Endothelial cell of umbilical vein (primary cell): Measurements from ENCODE around the gene MYL5. TPM values are rescaled to one million over a fixed set of nuclear protein-coding genes. Genes with fewer than 3 reads are reported as not detected.

ENCODE experiments used
- BruUV-seq: library from RNA; stranded (reverse); fragments of 400-500 nt; replicated peaks from 2 replicates; lab custom pipeline; 2021; lab: Mats Ljungman, UMichigan
- CTCF ChIA-PET: fragments of 300-600, 350-600 bp; sonication (Branson Sonifier 250); formaldehyde crosslinking; loops from one replicate; lab custom pipeline; 2021; ENCODE audit warnings: antibody characterized with exemption, inconsistent platforms; lab: Charles Lee
- POLR2A ChIA-PET: fragments of 300-600, 350-600 bp; sonication (Branson Sonifier 250); formaldehyde crosslinking; loops from one replicate; lab custom pipeline; 2021; ENCODE audit warnings: antibody characterized with exemption, inconsistent platforms; lab: Charles Lee
- DNase-seq: peaks from one replicate; pipeline ENCODE4 v3.0.0-alpha.2; 2011; ENCODE audit warnings: low read depth, low spot score
- FAIRE-seq: peaks from 2 replicates; lab custom pipeline; 2011; peaks lifted over from hg19 to GRCh38; lab: Jason Lieb, UNC
- H2AFZ ChIP-seq: 2 replicates; pipeline ENCODE4 v1.6.0; 2012; ENCODE audit warnings: low read depth, low read length, control low read depth, inconsistent platforms
- H3K27ac ChIP-seq: 2 replicates; pipeline ENCODE4 v1.5.1; 2011; ENCODE audit warnings: low read depth, mild to moderate bottlenecking, control low read depth, low read length, moderate library complexity; ENCODE audit not compliant: insufficient read depth
- H3K27me3 ChIP-seq, 2 experiments: 2 replicates each; pipeline versions ENCODE4 v1.6.0 to v1.6.1; 2011; ENCODE audit warnings: low read length in 2 of 2, mixed read lengths in 1 of 2; ENCODE audit not compliant: control insufficient read depth in 2 of 2, insufficient read depth in 2 of 2
- H3K36me3 ChIP-seq, 2 experiments: 2 replicates in 1 of 2; 3 replicates in 1 of 2; pipeline ENCODE4 v1.5.1; 2011; ENCODE audit warnings: low read length in 2 of 2, mild to moderate bottlenecking in 1 of 2, moderate library complexity in 1 of 2; ENCODE audit not compliant: control insufficient read depth in 2 of 2, insufficient read depth in 2 of 2; ENCODE audit errors: extremely low read depth in 1 of 2
- H3K4me1 ChIP-seq: 3 replicates; pipeline ENCODE4 v1.5.1; 2011; ENCODE audit warnings: mild to moderate bottlenecking, low read length; ENCODE audit not compliant: control insufficient read depth, insufficient read depth; ENCODE audit errors: extremely low read depth
- H3K4me2 ChIP-seq: 2 replicates; pipeline ENCODE4 v1.6.1; 2011; ENCODE audit warnings: low read length, control low read depth, mixed read lengths; ENCODE audit not compliant: insufficient read depth
- H3K4me3 ChIP-seq, 3 experiments: fragments of 200-600 bp in 1 of 3; sonication (generic), shearing (Covaris generic) in 1 of 3; replicated peaks in 1 of 3; 2 replicates each; pipeline ENCODE4 v1.5.1; 2011 to 2016; ENCODE audit warnings: control low read depth in 3 of 3, low read length in 3 of 3, mild to moderate bottlenecking in 2 of 3, inconsistent platforms in 1 of 3, low read depth in 1 of 3, moderate library complexity in 1 of 3; ENCODE audit not compliant: insufficient read depth in 1 of 3
- H3K79me2 ChIP-seq: 2 replicates; pipeline ENCODE4 v1.6.0; 2012; ENCODE audit warnings: low read length, inconsistent platforms; ENCODE audit not compliant: control insufficient read depth, insufficient read depth
- H3K9ac ChIP-seq: replicated peaks from 2 replicates; pipeline ENCODE3; 2011; ENCODE audit warnings: low read length, control low read depth; ENCODE audit not compliant: insufficient read depth; ENCODE audit errors: extremely low read depth
- H3K9me1 ChIP-seq: replicated peaks from 3 replicates; pipeline ENCODE4 v1.6.0; 2011; ENCODE audit warnings: mild to moderate bottlenecking, low read length; ENCODE audit not compliant: control insufficient read depth, insufficient read depth; ENCODE audit errors: extremely low read depth
- H3K9me3 ChIP-seq: replicated peaks from 2 replicates; pipeline ENCODE4 v1.5.1; 2012; ENCODE audit warnings: low read length, inconsistent platforms; ENCODE audit not compliant: control insufficient read depth, insufficient read depth
- H4K20me1 ChIP-seq: replicated peaks from 2 replicates; pipeline ENCODE3; 2011; ENCODE audit warnings: mild to moderate bottlenecking, low read length; ENCODE audit not compliant: control insufficient read depth, insufficient read depth; ENCODE audit errors: extremely low read depth
- CTCF ChIP-seq, 2 donors: IDR thresholded peaks; 1 replicate in 1 of 2; 2 replicates in 1 of 2; pipeline ENCODE4 v1.5.1; 2011; ENCODE audit warnings: low read length in 2 of 2, mild to moderate bottlenecking in 2 of 2, moderate library complexity in 2 of 2, control low read depth in 1 of 2, inconsistent platforms in 1 of 2, low read depth in 1 of 2; ENCODE audit not compliant: insufficient read depth in 1 of 2; ENCODE audit errors: extremely low read depth in 1 of 2
- EZH2 ChIP-seq: IDR thresholded peaks from 2 replicates; pipeline ENCODE4 v1.6.1; 2012; ENCODE audit warnings: borderline replicate concordance, low read depth, mild to moderate bottlenecking, moderate library complexity, low read length, inconsistent platforms; ENCODE audit not compliant: severe bottlenecking
- FOS ChIP-seq: IDR thresholded peaks from 2 replicates; pipeline ENCODE4 v1.6.1; 2011; ENCODE audit warnings: mild to moderate bottlenecking, low read length, moderate library complexity, borderline replicate concordance; ENCODE audit not compliant: insufficient read depth
- GATA2 ChIP-seq: IDR thresholded peaks from 2 replicates; pipeline ENCODE4 v1.7.0; 2011; ENCODE audit warnings: low read depth, mild to moderate bottlenecking, moderate library complexity, mixed read lengths, low read length; ENCODE audit not compliant: insufficient read length, insufficient read depth
- JUN ChIP-seq: IDR thresholded peaks from 2 replicates; pipeline ENCODE4 v1.6.1; 2011; ENCODE audit warnings: borderline replicate concordance, low read depth; ENCODE audit not compliant: insufficient read length, insufficient read depth
- MAX ChIP-seq: IDR thresholded peaks from 2 replicates; pipeline ENCODE4 v1.6.1; 2011; ENCODE audit not compliant: insufficient read depth, insufficient read length
- MYC ChIP-seq: IDR thresholded peaks from one replicate; pipeline ENCODE4 v1.6.1; 2011; ENCODE audit warnings: mild to moderate bottlenecking, low read depth, low read length
- POLR2A ChIP-seq: IDR thresholded peaks from 2 replicates; pipeline ENCODE4 v1.6.1; 2012; ENCODE audit warnings: low read depth, mild to moderate bottlenecking, control low read depth, low read length
- POLR2AphosphoS5 ChIP-seq: IDR thresholded peaks from 2 replicates; pipeline ENCODE4 v1.6.1; 2012; ENCODE audit warnings: low read depth, mild to moderate bottlenecking, control low read depth, low read length, moderate library complexity; ENCODE audit not compliant: insufficient read depth
- dilution Hi-C: fragments of 300-500 bp; cut with MboI; formaldehyde crosslinking; loops from one replicate; pipeline ENCODE4 v1.15.0; 2019; ENCODE audit warnings: low sequenced_read_pairs; ENCODE audit not compliant: extremely low pct_ligation_motif_present
- intact Hi-C: fragments of 100-400 bp; cut with micrococcal nuclease; formaldehyde crosslinking; loops from one replicate; pipeline ENCODE4 v1.10.0; 2022
- polyA plus RNA-seq, 4 experiments: library from polyadenylated mRNA; depleted of rRNA in 3 of 4; stranded (reverse) in 3 of 4; unstranded in 1 of 4; fragments of >200 nt; gene quantifications; 2 replicates each; pipeline versions ENCODE4 v1.2.1 to v1.2.3, GENCODE V29; 2011 to 2012; ENCODE audit warnings: missing spikeins in 1 of 4
- total RNA-seq: library from RNA; stranded (reverse); gene quantifications from 2 replicates; pipeline ENCODE4 v1.2.3, GENCODE V29; 2021

The MYL5 gene
- total and polyA plus RNA-seq, 2 donors (not counting 3 experiments of a cell fraction or from before 2014, with no cell fraction given), result 12.3 to 13.4 TPM

- peaks cover 0 to under 1% of the 10 kb centered on the region in 2 experiments for H3K36me3 ChIP-seq
- intact Hi-C loops (no loop called here), dilution Hi-C loops (no loop called here)
- ChIA-PET CTCF (interaction anchor here (1.4 kb wide), 1 partner anchor 19 kb away, joined by 9 read pairs; no protein-coding TSS in a partner anchor), POLR2A (no interaction called here)
- H3K9ac ChIP-seq, result no peak overlapping the region
- no peaks in the 10 kb centered on the region for H3K9me3 ChIP-seq
- no peak overlapping the region for H3K27ac ChIP-seq
- no peak overlapping the region for H3K4me2 ChIP-seq
- no peak for TF ChIP-seq POLR2AphosphoS5
- no peak for TF ChIP-seq MAX
- TF ChIP-seq GATA2, result no peak
- no peak for TF ChIP-seq JUN
- no peak for TF ChIP-seq CTCF (IDR thresholded peaks at IDR 0.05; ENCODE audit: extremely low read depth in 1 of 2, insufficient read depth in 1 of 2, low read depth in 1 of 2, low read length in 2 of 2)
- no peak for TF ChIP-seq POLR2A
- TF ChIP-seq EZH2, result no peak
- no peak for TF ChIP-seq MYC
- no peak for TF ChIP-seq FOS
- H3K27me3 ChIP-seq, result no peaks in the 10 kb centered on the region
- no peak overlapping the region for H2AFZ ChIP-seq
- FAIRE-seq (no peak), DNase-seq (no peak)
- H4K20me1 ChIP-seq, result no peaks in the 10 kb centered on the region
- no peaks in the 10 kb centered on the region for H3K9me1 ChIP-seq
- H3K4me1 ChIP-seq, result peaks cover 11% of the 10 kb centered on the region
- H3K4me3 ChIP-seq, result no peak overlapping the region
- BruUV-seq, result no TSS peak
- H3K79me2 ChIP-seq, result peaks cover 23% of the 10 kb centered on the region
Measured at GRCh38 chr4:703336-704197, 29.2 kb downstream of the MYL5 start.
